CD4-positive, alpha-beta T cell treated with Interleukin-15 for 1 hour (primary cell): ENCODE measurements around the gene ARHGEF7.

ENCODE experiments used
- DNase-seq: peaks from one replicate; pipeline ENCODE4 v3.0.0-alpha.2; 2020

ARHGEF7 gene

GRCh38 chr13:111315347-111315995, 200.4 kb downstream of the ARHGEF7 start:
- no peak for DNase-seq

- no peak for DNase-seq
Observed at GRCh38 chr13:111316161-111316730, 201.1 kb downstream of the ARHGEF7 start.

- no peak for DNase-seq
Observed at GRCh38 chr13:111317042-111317550, 202.0 kb downstream of the ARHGEF7 start.

GRCh38 chr13:111317571-111318345, 202.6 kb downstream of the ARHGEF7 start:
- no peak for DNase-seq

- DNase-seq = no peak
Observed at GRCh38 chr13:111318386-111318785, 203.3 kb downstream of the ARHGEF7 start.

- DNase-seq = no peak
Observed at GRCh38 chr13:111319521-111319920, 204.4 kb downstream of the ARHGEF7 start.

GRCh38 chr13:111319998-111320911, 205.1 kb downstream of the ARHGEF7 start, which contains the start of gene TEX29:
Gene TEX29 (plus strand): TSS chr13:111320642. CDS start chr13:111320891, 249 bp downstream.
- DNase-seq = no peak

GRCh38 chr13:111322001-111322915, 207.1 kb downstream of the ARHGEF7 start:
- no peak for DNase-seq

- no peak for DNase-seq
Observed at GRCh38 chr13:111322916-111323331, 207.8 kb downstream of the ARHGEF7 start.

GRCh38 chr13:111323549-111323948, 208.4 kb downstream of the ARHGEF7 start:
- DNase-seq = no peak

GRCh38 chr13:111323950-111324651, 209.0 kb downstream of the ARHGEF7 start:
- DNase-seq = no peak

GRCh38 chr13:111324736-111325135, 209.6 kb downstream of the ARHGEF7 start:
- DNase-seq = no peak

GRCh38 chr13:111325146-111325890, 210.2 kb downstream of the ARHGEF7 start:
- DNase-seq = no peak

- DNase-seq = no peak
Observed at GRCh38 chr13:111325941-111326620, 211.0 kb downstream of the ARHGEF7 start.

- no peak for DNase-seq
Observed at GRCh38 chr13:111326621-111326965, 211.5 kb downstream of the ARHGEF7 start.

GRCh38 chr13:111326981-111327642, 212.0 kb downstream of the ARHGEF7 start:
- no peak for DNase-seq

- no peak for DNase-seq
Observed at GRCh38 chr13:111327730-111328573, 212.8 kb downstream of the ARHGEF7 start.
